Dedifferentiated amniotic fluid mesenchymal stem cell (primary cell): ENCODE results near the gene NKX2-3.
A peak's percentile ranks its signal among the peaks of the same experiment; 100 is the strongest.

Experiments
- DNase-seq: peaks from one replicate; pipeline ENCODE4 v3.0.0-alpha.2; 2016; ENCODE audit errors: extremely low spot score

The NKX2-3 gene

GRCh38 chr10:99537989-99538917, 5.5 kb downstream of the NKX2-3 start:
- DNase-seq, result no peak

- DNase-seq, result no peak
These were observed 6.4 kb downstream of the NKX2-3 start for GRCh38 chr10:99539120-99539519.

- DNase-seq, result no peak
These were observed 7.1 kb downstream of the NKX2-3 start for GRCh38 chr10:99539820-99540219.

GRCh38 chr10:99540306-99540656, 7.5 kb downstream of the NKX2-3 start:
- DNase-seq, result no peak

GRCh38 chr10:99540657-99541531, 8.2 kb downstream of the NKX2-3 start:
- DNase-seq, result no peak

GRCh38 chr10:99544322-99544721, 11.6 kb downstream of the NKX2-3 start:
- no peak for DNase-seq

GRCh38 chr10:99548041-99548530, 15.3 kb downstream of the NKX2-3 start:
- no peak for DNase-seq

- DNase-seq, result no peak
These were observed 18.4 kb downstream of the NKX2-3 start for GRCh38 chr10:99551158-99551557.

GRCh38 chr10:99551616-99552015, 18.9 kb downstream of the NKX2-3 start:
- no peak for DNase-seq

GRCh38 chr10:99555371-99555770, 22.6 kb downstream of the NKX2-3 start:
- DNase-seq, result no peak

GRCh38 chr10:99555825-99556523, 23.2 kb downstream of the NKX2-3 start:
- DNase-seq, result no peak

- no peak for DNase-seq
These were observed 24.3 kb downstream of the NKX2-3 start for GRCh38 chr10:99557044-99557443.

GRCh38 chr10:99558708-99559107, 26.0 kb downstream of the NKX2-3 start:
- no peak for DNase-seq

GRCh38 chr10:99560277-99561126, 27.8 kb downstream of the NKX2-3 start:
- DNase-seq, result peak; percentile 32

GRCh38 chr10:99562631-99563030, 29.9 kb downstream of the NKX2-3 start:
- no peak for DNase-seq

GRCh38 chr10:99564361-99564760, 31.6 kb downstream of the NKX2-3 start:
- DNase-seq, result no peak

GRCh38 chr10:99565166-99565565, 32.4 kb downstream of the NKX2-3 start:
- DNase-seq, result no peak

GRCh38 chr10:99569253-99569939, 36.7 kb downstream of the NKX2-3 start:
- no peak for DNase-seq

GRCh38 chr10:99569961-99570360, 37.2 kb downstream of the NKX2-3 start:
- no peak for DNase-seq

GRCh38 chr10:99571816-99572215, 39.1 kb downstream of the NKX2-3 start:
- DNase-seq, result no peak
